NB4 (cell line): ENCODE data around the gene CDC42EP5.
A peak's percentile ranks its signal among the peaks of the same experiment; 100 is the strongest.

ENCODE experiments used
- DNase-seq: peaks from one replicate; pipeline ENCODE4 v3.0.0; 2010; ENCODE audit warnings: low read depth
- H3K4me3 ChIP-seq: one replicate; pipeline ENCODE4 v1.5.1; 2011; ENCODE audit warnings: mild to moderate bottlenecking, low read depth, low read length, moderate library complexity
- MYC ChIP-seq: IDR thresholded peaks from 2 replicates; pipeline ENCODE4 v1.6.1; 2011; ENCODE audit warnings: low read depth, low read length
- POLR2A ChIP-seq: IDR thresholded peaks from 2 replicates; pipeline ENCODE4 v1.6.1; 2011; ENCODE audit warnings: mild to moderate bottlenecking; ENCODE audit not compliant: insufficient read length; ENCODE audit errors: extremely low read depth
- TF ChIP-seq, protein P1 (sequence below): IDR thresholded peaks from one replicate; pipeline ENCODE4 v1.5.1; 2012; ENCODE audit warnings: low read depth, low read length
- TF ChIP-seq, protein P2 (sequence below): IDR thresholded peaks from 2 replicates; pipeline ENCODE4 v1.6.1; 2011; ENCODE audit warnings: low read depth, low read length

The CDC42EP5 gene

DNA sequence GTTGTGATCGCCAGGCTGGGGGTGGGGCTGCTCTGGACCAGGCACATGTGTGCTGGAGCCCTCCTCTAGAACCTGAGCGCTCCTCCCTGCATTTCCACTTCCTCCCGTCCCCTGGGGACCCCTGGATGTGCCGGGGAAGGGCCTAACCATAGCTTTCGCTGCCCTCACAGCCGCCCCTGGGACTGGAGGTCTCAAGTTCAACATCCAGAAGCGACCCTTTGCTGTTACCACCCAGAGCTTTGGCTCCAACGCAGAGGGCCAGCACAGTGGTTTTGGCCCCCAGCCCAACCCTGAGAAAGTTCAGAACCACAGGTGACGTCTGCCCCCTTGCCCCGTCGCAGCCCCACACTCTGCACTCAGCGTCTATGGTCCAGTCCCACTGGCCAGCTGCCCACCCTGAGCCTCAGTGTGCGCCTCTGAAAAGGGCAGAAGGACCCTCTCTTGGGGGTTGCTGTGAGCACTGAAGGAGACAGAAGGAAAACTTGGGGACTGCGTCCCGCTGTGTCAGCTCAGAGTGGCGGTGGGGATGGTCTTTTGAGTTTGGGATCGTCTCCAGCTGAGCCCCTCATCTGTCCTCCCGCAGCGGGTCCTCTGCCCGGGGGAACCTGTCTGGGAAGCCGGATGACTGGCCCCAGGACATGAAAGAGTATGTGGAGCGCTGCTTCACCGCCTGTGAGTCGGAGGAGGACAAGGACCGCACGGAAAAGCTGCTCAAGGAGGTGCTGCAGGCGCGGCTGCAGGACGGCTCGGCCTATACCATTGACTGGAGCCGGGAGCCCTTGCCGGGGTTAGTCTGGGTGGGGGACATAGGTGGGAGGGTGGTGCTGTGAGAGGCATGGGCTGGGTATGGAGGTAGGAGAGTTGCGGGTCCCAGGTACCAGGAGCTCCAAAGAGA lies 18.1 kb downstream of the CDC42EP5 start:
- H3K4me3 ChIP-seq = no peak overlapping the region
- no peak for DNase-seq
- TF ChIP-seq, protein P1, sequence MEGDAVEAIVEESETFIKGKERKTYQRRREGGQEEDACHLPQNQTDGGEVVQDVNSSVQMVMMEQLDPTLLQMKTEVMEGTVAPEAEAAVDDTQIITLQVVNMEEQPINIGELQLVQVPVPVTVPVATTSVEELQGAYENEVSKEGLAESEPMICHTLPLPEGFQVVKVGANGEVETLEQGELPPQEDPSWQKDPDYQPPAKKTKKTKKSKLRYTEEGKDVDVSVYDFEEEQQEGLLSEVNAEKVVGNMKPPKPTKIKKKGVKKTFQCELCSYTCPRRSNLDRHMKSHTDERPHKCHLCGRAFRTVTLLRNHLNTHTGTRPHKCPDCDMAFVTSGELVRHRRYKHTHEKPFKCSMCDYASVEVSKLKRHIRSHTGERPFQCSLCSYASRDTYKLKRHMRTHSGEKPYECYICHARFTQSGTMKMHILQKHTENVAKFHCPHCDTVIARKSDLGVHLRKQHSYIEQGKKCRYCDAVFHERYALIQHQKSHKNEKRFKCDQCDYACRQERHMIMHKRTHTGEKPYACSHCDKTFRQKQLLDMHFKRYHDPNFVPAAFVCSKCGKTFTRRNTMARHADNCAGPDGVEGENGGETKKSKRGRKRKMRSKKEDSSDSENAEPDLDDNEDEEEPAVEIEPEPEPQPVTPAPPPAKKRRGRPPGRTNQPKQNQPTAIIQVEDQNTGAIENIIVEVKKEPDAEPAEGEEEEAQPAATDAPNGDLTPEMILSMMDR = no peak
- TF ChIP-seq POLR2A = no peak
- TF ChIP-seq, protein P2, sequence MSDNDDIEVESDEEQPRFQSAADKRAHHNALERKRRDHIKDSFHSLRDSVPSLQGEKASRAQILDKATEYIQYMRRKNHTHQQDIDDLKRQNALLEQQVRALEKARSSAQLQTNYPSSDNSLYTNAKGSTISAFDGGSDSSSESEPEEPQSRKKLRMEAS = no peak
- TF ChIP-seq MYC = no peak

DNA sequence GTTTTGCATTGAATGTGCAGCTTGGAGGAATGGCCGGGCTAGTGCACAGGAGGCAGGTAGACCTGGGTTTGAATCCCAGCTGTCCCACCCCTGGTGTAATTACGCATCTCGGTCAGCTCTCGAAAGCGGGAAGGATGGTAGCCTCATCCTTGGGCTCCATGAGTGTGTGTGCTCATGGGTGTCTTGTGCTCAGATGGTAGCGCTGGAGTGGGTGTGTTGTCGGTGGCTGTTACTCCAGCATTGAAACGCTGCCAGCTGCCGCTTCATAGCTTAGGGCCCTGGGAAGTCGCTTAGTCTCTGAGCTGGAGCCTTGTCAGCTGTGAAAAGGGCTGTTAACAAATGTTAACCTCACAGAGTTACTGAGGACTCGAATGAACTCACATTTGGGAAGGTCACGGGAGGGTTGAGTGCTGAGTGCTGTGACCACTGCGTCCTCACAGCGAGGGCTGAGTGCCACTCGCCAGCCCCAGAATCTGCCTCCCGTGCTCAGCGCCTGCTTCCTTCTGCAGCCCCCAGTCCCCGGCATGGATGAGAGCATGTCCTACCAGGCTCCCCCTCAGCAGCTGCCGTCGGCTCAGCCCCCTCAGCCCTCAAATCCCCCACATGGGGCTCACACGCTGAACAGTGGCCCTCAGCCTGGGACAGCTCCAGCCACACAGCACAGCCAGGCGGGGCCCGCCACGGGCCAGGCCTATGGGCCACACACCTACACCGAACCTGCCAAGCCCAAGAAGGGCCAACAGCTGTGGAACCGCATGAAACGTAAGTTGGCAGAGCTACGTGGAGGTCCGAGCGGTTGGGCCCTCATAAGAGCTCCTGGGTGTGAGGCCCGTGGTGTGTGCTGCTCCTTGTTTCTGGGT lies 18.9 kb downstream of the CDC42EP5 start:
- DNase-seq = no peak
- TF ChIP-seq, protein P1 = no peak
- no peak for TF ChIP-seq POLR2A
- TF ChIP-seq, protein P2 = no peak
- no peak for TF ChIP-seq MYC
- no peak overlapping the region for H3K4me3 ChIP-seq

DNA sequence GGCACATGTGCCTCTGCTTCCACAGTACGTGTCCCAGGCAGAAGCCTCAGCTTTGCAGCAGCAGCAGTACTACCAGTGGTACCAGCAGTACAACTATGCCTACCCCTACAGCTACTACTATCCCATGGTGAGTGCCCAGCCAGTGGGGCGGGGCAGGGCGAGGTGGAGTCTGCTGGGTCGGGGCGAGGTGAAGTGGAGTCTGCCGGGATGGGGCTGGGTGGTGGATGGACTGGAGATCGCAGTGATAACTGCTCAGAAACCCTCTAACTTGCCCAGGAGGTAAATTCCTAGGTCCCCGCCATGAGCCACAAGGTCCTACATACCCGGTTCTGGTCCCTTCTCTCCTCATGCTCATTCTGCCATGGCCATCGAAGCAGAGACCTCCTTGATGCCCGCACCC lies 20.5 kb downstream of the CDC42EP5 start:
- DNase-seq = no peak
- H3K4me3 ChIP-seq = no peak overlapping the region
- TF ChIP-seq MYC (no peak), POLR2A (no peak)
- TF ChIP-seq, protein P2 = no peak
- TF ChIP-seq, protein P1 = no peak

DNA sequence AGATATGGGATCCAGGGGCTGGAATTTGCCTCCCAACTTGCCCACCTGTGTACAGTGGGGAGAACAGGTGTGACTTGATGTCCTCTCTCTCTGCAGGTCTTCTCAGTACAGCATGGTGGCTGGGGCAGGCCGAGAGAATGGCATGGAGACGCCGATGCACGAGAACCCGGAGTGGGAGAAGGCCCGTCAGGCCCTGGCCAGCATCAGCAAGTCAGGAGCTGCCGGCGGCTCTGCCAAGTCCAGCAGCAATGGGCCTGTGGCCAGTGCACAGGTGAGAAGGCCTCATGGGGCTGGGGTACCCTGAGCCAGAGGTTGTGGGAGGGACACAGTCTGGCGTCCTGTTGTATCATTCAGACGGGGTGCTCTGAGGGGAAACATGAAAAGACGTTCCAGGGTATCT lies 21.1 kb downstream of the CDC42EP5 start:
- no peak for DNase-seq
- peak overlapping the region; percentile 4 for H3K4me3 ChIP-seq
- no peak for TF ChIP-seq POLR2A
- TF ChIP-seq, protein P1 = no peak
- TF ChIP-seq MYC = no peak
- TF ChIP-seq, protein P2 = no peak

DNA sequence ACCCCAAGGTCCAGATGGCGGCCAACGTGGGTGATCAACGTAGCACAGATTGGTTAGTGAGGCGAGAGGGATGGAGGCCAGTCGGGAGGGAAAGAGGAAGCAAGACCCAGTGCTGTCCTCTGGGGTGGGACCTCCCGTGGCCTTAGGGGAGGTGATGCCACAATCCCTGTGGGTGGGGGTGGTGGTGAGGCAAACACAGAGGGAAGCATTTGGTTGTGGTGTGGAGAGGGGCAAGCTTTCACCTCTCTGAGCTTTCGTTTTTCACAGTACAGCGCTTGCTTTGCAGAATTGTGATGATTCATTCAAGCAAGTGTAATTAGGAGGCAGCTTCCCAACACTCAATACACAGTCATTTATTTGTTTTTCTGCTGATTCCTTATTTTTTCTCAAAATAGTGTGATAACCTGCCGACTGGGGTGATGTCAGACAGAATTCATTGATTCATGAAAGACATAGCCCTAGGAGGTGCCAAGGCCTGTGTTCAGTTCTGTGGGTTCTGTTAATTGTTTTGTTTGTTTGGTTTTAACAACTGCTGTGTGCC lies 21.7 kb downstream of the CDC42EP5 start:
- peak overlapping the region; percentile 30 for H3K4me3 ChIP-seq
- TF ChIP-seq MYC = no peak
- DNase-seq = peak; percentile 82

DNA sequence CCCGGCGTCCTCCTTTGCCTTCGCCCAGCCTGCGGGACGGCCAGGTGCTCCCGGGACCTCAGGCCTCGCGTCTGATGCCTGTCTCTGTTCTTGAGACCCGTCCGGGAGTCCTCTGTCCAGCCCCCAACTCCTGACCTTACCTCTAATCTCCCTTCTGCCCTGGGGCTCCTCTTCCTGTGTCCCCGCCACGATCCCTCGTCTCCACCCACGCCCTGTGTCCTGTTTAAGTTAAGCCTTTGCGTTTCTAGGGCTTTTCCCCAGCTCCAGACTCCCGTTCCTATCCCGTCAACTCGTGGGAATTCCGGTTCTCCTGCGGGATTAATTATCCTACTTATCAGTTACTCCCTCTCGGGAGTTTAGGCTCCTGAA lies 23.4 kb downstream of the CDC42EP5 start:
- no peak for DNase-seq
- peak overlapping the region; percentile 94 for H3K4me3 ChIP-seq
- TF ChIP-seq, protein P1 = no peak
- TF ChIP-seq POLR2A (no peak), MYC (no peak)
- TF ChIP-seq, protein P2 = no peak
